Panc1 (cell line): ENCODE measurements around the gene CDC42.
A peak's percentile ranks its signal among the peaks of the same experiment; 100 is the strongest.

Source experiments
- REST ChIP-seq, 2 experiments: IDR thresholded peaks; 2 replicates each; pipeline ENCODE4 v1.6.1; 2011 to 2012; ENCODE audit warnings: low read depth in 2 of 2, control low read depth in 1 of 2, low read length in 1 of 2, mild to moderate bottlenecking in 1 of 2, moderate library complexity in 1 of 2; ENCODE audit not compliant: insufficient read depth in 1 of 2
- SIN3A ChIP-seq: IDR thresholded peaks from 2 replicates; pipeline ENCODE4 v1.6.1; 2012; ENCODE audit warnings: low read depth, mild to moderate bottlenecking, low read length, moderate library complexity, borderline replicate concordance; ENCODE audit not compliant: insufficient read depth
- TCF7L2 ChIP-seq: IDR thresholded peaks from 2 replicates; pipeline ENCODE4 v1.6.1; 2011; ENCODE audit warnings: mild to moderate bottlenecking, low read depth, low read length, inconsistent platforms
- TF ChIP-seq, protein P1 (sequence below): fragments of 450-650 bp; IDR thresholded peaks from 2 replicates; pipeline ENCODE4 v1.5.1; 2017; ENCODE audit warnings: mild to moderate bottlenecking

DNA sequence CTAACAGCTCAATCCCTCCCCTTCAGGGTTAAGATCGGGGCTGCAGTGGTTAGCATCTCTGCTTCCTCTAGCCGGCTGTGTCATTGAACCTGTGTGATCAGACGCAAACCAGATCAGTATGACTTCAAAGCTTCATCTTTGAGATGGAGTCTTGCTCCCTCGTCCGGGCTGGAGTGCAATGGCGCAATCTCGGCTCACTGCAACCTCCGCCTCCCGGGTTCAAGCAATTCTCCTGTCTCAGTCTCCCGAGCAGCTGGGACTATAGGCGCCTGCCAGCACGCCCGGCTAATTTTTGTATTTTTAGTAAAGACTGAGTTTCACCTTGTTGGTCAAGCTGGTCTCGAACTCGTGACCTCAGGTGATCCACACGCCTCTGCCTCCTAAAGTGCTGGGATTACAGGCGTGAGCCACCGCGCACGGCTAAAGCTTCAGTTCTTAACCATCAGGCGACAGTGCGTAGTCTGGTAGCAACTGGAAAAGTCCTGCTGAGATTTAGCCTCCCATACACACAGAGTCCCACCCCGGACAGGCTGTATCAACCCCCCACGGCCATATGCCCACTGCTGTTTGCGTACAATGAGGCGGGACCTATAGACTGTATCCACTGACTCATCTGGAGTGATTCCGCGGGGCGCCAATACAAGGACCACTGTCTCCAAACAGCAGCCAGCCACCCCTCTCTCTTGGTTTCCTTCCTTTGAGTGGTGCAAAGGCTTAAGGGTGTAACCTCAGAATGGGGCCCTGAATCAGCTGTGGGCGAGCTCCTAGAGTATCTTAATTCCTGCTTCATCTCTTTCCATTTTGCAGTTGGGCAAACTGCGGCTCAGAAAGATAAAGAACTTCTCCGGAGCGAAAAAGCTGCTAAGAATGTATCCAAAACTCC, 27.8 kb upstream of the CDC42 start:
- TF ChIP-seq, protein P1, sequence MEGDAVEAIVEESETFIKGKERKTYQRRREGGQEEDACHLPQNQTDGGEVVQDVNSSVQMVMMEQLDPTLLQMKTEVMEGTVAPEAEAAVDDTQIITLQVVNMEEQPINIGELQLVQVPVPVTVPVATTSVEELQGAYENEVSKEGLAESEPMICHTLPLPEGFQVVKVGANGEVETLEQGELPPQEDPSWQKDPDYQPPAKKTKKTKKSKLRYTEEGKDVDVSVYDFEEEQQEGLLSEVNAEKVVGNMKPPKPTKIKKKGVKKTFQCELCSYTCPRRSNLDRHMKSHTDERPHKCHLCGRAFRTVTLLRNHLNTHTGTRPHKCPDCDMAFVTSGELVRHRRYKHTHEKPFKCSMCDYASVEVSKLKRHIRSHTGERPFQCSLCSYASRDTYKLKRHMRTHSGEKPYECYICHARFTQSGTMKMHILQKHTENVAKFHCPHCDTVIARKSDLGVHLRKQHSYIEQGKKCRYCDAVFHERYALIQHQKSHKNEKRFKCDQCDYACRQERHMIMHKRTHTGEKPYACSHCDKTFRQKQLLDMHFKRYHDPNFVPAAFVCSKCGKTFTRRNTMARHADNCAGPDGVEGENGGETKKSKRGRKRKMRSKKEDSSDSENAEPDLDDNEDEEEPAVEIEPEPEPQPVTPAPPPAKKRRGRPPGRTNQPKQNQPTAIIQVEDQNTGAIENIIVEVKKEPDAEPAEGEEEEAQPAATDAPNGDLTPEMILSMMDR = no peak; the same call in 1 of the 2 replicates
- TF ChIP-seq SIN3A (no peak), REST (IDR thresholded peaks at IDR 0.05; ENCODE audit: insufficient read depth in 1 of 2, low read depth in 2 of 2, low read length in 1 of 2) (no peak), TCF7L2 (peak; percentile 50; the same call in 1 of the 2 replicates)
